ENCODE results near the gene MICAL3.

GRCh38 chr22:17973217-17973616, 51.1 kb downstream of the MICAL3 start:
- TF ChIP-seq, protein P1, sequence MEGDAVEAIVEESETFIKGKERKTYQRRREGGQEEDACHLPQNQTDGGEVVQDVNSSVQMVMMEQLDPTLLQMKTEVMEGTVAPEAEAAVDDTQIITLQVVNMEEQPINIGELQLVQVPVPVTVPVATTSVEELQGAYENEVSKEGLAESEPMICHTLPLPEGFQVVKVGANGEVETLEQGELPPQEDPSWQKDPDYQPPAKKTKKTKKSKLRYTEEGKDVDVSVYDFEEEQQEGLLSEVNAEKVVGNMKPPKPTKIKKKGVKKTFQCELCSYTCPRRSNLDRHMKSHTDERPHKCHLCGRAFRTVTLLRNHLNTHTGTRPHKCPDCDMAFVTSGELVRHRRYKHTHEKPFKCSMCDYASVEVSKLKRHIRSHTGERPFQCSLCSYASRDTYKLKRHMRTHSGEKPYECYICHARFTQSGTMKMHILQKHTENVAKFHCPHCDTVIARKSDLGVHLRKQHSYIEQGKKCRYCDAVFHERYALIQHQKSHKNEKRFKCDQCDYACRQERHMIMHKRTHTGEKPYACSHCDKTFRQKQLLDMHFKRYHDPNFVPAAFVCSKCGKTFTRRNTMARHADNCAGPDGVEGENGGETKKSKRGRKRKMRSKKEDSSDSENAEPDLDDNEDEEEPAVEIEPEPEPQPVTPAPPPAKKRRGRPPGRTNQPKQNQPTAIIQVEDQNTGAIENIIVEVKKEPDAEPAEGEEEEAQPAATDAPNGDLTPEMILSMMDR (IDR thresholded peaks at IDR 0.05; ENCODE audit: low read depth, low read length) = no peak
- no peak for TF ChIP-seq EZH2phosphoT487 (IDR thresholded peaks at IDR 0.05; ENCODE audit: low read depth)

Data from OCI-LY3 (cell line).